Measurements from ENCODE around the gene ADCY1. TPM values are rescaled to one million over a fixed set of nuclear protein-coding genes. Genes with fewer than 3 reads are reported as not detected.
A peak's percentile ranks its signal among the peaks of the same experiment; 100 is the strongest.

ADCY1 gene
- total RNA-seq, 1 donor from 2014 or later, result 13.7 TPM

GRCh38 chr7:45595809-45596664 lies 21.9 kb downstream of the ADCY1 start:
- TF ChIP-seq CTCF (conservative IDR thresholded peaks at IDR 0.05), result no peak
- H3K27ac Mint-ChIP-seq (ENCODE audit: unreplicated experiment), result no peak overlapping the region
- no peaks in the 10 kb centered on the region for H3K9me3 Mint-ChIP-seq
- peaks cover 16% of the 10 kb centered on the region for H3K4me1 Mint-ChIP-seq
- no peaks in the 10 kb centered on the region for H3K36me3 Mint-ChIP-seq (ENCODE audit: low read depth)
- H3K4me3 Mint-ChIP-seq, result no peak overlapping the region
- DNase-seq (ENCODE audit: low read depth, low spot score), result no peak
- no peaks in the 10 kb centered on the region for H3K27me3 Mint-ChIP-seq (ENCODE audit: low read depth)

GRCh38 chr7:45596665-45597095 lies 22.5 kb downstream of the ADCY1 start:
- no peak for TF ChIP-seq CTCF (conservative IDR thresholded peaks at IDR 0.05)
- DNase-seq (ENCODE audit: low read depth, low spot score), result no peak
- no peak overlapping the region for H3K4me3 Mint-ChIP-seq
- peaks cover 16% of the 10 kb centered on the region for H3K4me1 Mint-ChIP-seq
- no peak overlapping the region for H3K27ac Mint-ChIP-seq (ENCODE audit: unreplicated experiment)
- H3K36me3 Mint-ChIP-seq (ENCODE audit: low read depth), result peaks cover 2% of the 10 kb centered on the region
- no peaks in the 10 kb centered on the region for H3K27me3 Mint-ChIP-seq (ENCODE audit: low read depth)
- H3K9me3 Mint-ChIP-seq, result no peaks in the 10 kb centered on the region

GRCh38 chr7:45597286-45597984 lies 23.3 kb downstream of the ADCY1 start:
- Mint-ChIP-seq H3K36me3 (ENCODE audit: low read depth) (peaks cover 4% of the 10 kb centered on the region), H3K4me1 (peaks cover 16% of the 10 kb centered on the region), H3K27me3 (ENCODE audit: low read depth) (no peaks in the 10 kb centered on the region), H3K27ac (ENCODE audit: unreplicated experiment) (peak overlapping the region; percentile 36), H3K4me3 (no peak overlapping the region), H3K9me3 (no peaks in the 10 kb centered on the region)
- TF ChIP-seq CTCF (conservative IDR thresholded peaks at IDR 0.05), result no peak
- DNase-seq (ENCODE audit: low read depth, low spot score), result no peak

- peak overlapping the region; percentile 36 for H3K27ac Mint-ChIP-seq (ENCODE audit: unreplicated experiment)
- H3K4me1 Mint-ChIP-seq, result peaks cover 16% of the 10 kb centered on the region
- no peak for TF ChIP-seq CTCF (conservative IDR thresholded peaks at IDR 0.05)
- H3K4me3 Mint-ChIP-seq, result no peak overlapping the region
- H3K36me3 Mint-ChIP-seq (ENCODE audit: low read depth), result peaks cover 4% of the 10 kb centered on the region
- H3K27me3 Mint-ChIP-seq (ENCODE audit: low read depth), result no peaks in the 10 kb centered on the region
- DNase-seq (ENCODE audit: low read depth, low spot score), result peak; percentile 1
- no peaks in the 10 kb centered on the region for H3K9me3 Mint-ChIP-seq
Measured at GRCh38 chr7:45598886-45599520, 24.8 kb downstream of the ADCY1 start.

GRCh38 chr7:45599851-45600706 lies 25.9 kb downstream of the ADCY1 start:
- H3K27ac Mint-ChIP-seq (ENCODE audit: unreplicated experiment), result peak overlapping the region; percentile 28
- H3K27me3 Mint-ChIP-seq (ENCODE audit: low read depth), result no peaks in the 10 kb centered on the region
- H3K9me3 Mint-ChIP-seq, result peaks cover 1% of the 10 kb centered on the region
- DNase-seq (ENCODE audit: low read depth, low spot score), result peak; percentile 0
- H3K4me3 Mint-ChIP-seq, result no peak overlapping the region
- TF ChIP-seq CTCF (conservative IDR thresholded peaks at IDR 0.05), result no peak
- H3K4me1 Mint-ChIP-seq, result peaks cover 16% of the 10 kb centered on the region
- peaks cover 7% of the 10 kb centered on the region for H3K36me3 Mint-ChIP-seq (ENCODE audit: low read depth)

Data from neural crest cell (in vitro differentiated cells).